ENCODE data around the gene GLT8D2.

DNA sequence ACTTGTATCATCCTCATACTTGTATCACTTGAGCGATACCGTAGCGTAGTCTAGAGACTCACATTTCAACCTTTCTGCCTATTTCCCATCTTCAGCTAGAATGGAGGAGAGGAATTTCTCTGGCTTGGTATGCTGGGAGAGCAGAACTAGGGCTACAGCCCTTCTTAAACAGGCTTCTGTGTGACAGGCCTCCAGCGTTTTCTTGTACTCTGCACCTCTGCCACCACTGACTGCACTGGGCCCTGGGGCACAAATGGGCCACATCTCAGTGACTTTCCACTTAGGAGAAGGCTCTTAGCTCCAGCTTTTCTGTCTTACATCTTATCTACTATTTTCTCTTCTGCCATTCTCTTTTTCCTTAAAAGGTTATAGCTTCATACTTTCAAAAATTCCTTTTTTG lies 41.1 kb upstream of the GLT8D2 start:
- TF ChIP-seq TBX3 (IDR thresholded peaks at IDR 0.05; ENCODE audit: borderline replicate concordance), result no peak
- TF ChIP-seq ZNF382 (CRISPR knock-in tag; IDR thresholded peaks at IDR 0.05; ENCODE audit: borderline replicate concordance), result no peak
- TF ChIP-seq CREB1 (IDR thresholded peaks at IDR 0.05), result no peak
- no peak for TF ChIP-seq CREB1 (CRISPR knock-in tag; IDR thresholded peaks at IDR 0.05)
- TF ChIP-seq ZNF18 (CRISPR knock-in tag; IDR thresholded peaks at IDR 0.05; ENCODE audit: insufficient replicate concordance), result no peak
